ENCODE results near the gene PLCH1.

Gene PLCH1

GRCh38 chr3:155697542-155697941 is 47.3 kb downstream of the PLCH1 start:
- Histone ChIP-seq H3K27ac (no peak overlapping the region), H3K4me3 (no peak overlapping the region)

- H3K27ac ChIP-seq, result no peak overlapping the region
- H3K4me3 ChIP-seq, result no peak overlapping the region
Observed at GRCh38 chr3:155690921-155691320, 54.0 kb downstream of the PLCH1 start.

GRCh38 chr3:155688481-155688880 is 56.4 kb downstream of the PLCH1 start:
- H3K4me3 ChIP-seq, result no peak overlapping the region
- no peak overlapping the region for H3K27ac ChIP-seq

- H3K27ac ChIP-seq, result no peak overlapping the region
- no peak overlapping the region for H3K4me3 ChIP-seq
Observed at GRCh38 chr3:155683344-155683720, 61.5 kb downstream of the PLCH1 start.

GRCh38 chr3:155682426-155683343 is 62.2 kb downstream of the PLCH1 start:
- Histone ChIP-seq H3K27ac (no peak overlapping the region), H3K4me3 (no peak overlapping the region)

- no peak overlapping the region for H3K27ac ChIP-seq
- H3K4me3 ChIP-seq, result peak overlapping the region in 1 of 7 experiments; percentile 16
Observed at GRCh38 chr3:155676252-155676981, 68.5 kb downstream of the PLCH1 start.

GRCh38 chr3:155675094-155675493 is 69.8 kb downstream of the PLCH1 start:
- H3K4me3 ChIP-seq, result no peak overlapping the region
- no peak overlapping the region for H3K27ac ChIP-seq

- H3K27ac ChIP-seq, result no peak overlapping the region
- H3K4me3 ChIP-seq, result no peak overlapping the region
Observed at GRCh38 chr3:155673421-155673820, 71.5 kb downstream of the PLCH1 start.

- Histone ChIP-seq H3K27ac (no peak overlapping the region), H3K4me3 (no peak overlapping the region)
Observed at GRCh38 chr3:155670335-155670734, 74.5 kb downstream of the PLCH1 start.

- Histone ChIP-seq H3K4me3 (no peak overlapping the region), H3K27ac (no peak overlapping the region)
Observed at GRCh38 chr3:155667988-155668387, 76.9 kb downstream of the PLCH1 start.

- Histone ChIP-seq H3K4me3 (no peak overlapping the region), H3K27ac (peak overlapping the region in 2 of 21 experiments; percentile 11 to 26)
Observed at GRCh38 chr3:155664925-155665695, 79.8 kb downstream of the PLCH1 start.

- Histone ChIP-seq H3K27ac (no peak overlapping the region), H3K4me3 (no peak overlapping the region)
Observed at GRCh38 chr3:155663467-155664212, 81.2 kb downstream of the PLCH1 start.

GRCh38 chr3:155661760-155662159 is 83.1 kb downstream of the PLCH1 start:
- no peak overlapping the region for H3K27ac ChIP-seq
- H3K4me3 ChIP-seq, result no peak overlapping the region

GRCh38 chr3:155661042-155661441 is 83.8 kb downstream of the PLCH1 start:
- H3K27ac ChIP-seq, result no peak overlapping the region
- no peak overlapping the region for H3K4me3 ChIP-seq

GRCh38 chr3:155658671-155659261 is 86.1 kb downstream of the PLCH1 start:
- Histone ChIP-seq H3K4me3 (no peak overlapping the region), H3K27ac (no peak overlapping the region)

GRCh38 chr3:155658006-155658405 is 86.9 kb downstream of the PLCH1 start:
- no peak overlapping the region for H3K27ac ChIP-seq
- no peak overlapping the region for H3K4me3 ChIP-seq

GRCh38 chr3:155657161-155657560 is 87.7 kb downstream of the PLCH1 start:
- H3K4me3 ChIP-seq, result no peak overlapping the region
- H3K27ac ChIP-seq, result no peak overlapping the region

GRCh38 chr3:155656466-155656865 is 88.4 kb downstream of the PLCH1 start:
- no peak overlapping the region for H3K4me3 ChIP-seq
- no peak overlapping the region for H3K27ac ChIP-seq

- Histone ChIP-seq H3K4me3 (no peak overlapping the region), H3K27ac (no peak overlapping the region)
Observed at GRCh38 chr3:155651489-155652218, 93.2 kb downstream of the PLCH1 start.

Data from skin epidermis (tissue), 12 donors.